GM12873 (cell line): ENCODE measurements around the gene PDGFD.

Source experiments
- TF ChIP-seq, protein P1 (sequence below): IDR thresholded peaks from 2 replicates; pipeline ENCODE4 v1.5.1; 2012; ENCODE audit warnings: low read depth, mild to moderate bottlenecking, moderate library complexity, low read length, control low read depth; ENCODE audit not compliant: insufficient read depth; ENCODE audit errors: missing control alignments

Gene PDGFD

DNA sequence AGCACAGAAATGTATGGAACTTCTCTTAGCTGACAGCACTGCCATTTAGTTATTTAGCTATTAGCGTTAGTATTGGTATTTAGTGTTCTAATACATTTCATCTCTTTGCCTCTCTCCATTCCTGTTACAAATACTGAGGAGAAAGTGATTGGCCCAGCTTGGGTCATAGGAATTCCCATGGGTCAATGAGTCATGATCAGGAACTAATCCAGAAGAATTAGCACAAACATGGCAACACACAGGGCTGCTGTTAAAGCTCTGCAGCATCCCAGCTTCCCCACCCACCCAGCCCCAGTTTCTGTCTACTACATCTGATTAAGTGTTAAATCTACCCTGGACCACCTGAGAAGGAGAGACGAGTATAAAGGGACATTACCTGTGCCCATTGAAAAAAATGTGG is 36.1 kb downstream of the PDGFD start:
- TF ChIP-seq, protein P1, sequence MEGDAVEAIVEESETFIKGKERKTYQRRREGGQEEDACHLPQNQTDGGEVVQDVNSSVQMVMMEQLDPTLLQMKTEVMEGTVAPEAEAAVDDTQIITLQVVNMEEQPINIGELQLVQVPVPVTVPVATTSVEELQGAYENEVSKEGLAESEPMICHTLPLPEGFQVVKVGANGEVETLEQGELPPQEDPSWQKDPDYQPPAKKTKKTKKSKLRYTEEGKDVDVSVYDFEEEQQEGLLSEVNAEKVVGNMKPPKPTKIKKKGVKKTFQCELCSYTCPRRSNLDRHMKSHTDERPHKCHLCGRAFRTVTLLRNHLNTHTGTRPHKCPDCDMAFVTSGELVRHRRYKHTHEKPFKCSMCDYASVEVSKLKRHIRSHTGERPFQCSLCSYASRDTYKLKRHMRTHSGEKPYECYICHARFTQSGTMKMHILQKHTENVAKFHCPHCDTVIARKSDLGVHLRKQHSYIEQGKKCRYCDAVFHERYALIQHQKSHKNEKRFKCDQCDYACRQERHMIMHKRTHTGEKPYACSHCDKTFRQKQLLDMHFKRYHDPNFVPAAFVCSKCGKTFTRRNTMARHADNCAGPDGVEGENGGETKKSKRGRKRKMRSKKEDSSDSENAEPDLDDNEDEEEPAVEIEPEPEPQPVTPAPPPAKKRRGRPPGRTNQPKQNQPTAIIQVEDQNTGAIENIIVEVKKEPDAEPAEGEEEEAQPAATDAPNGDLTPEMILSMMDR: no peak

DNA sequence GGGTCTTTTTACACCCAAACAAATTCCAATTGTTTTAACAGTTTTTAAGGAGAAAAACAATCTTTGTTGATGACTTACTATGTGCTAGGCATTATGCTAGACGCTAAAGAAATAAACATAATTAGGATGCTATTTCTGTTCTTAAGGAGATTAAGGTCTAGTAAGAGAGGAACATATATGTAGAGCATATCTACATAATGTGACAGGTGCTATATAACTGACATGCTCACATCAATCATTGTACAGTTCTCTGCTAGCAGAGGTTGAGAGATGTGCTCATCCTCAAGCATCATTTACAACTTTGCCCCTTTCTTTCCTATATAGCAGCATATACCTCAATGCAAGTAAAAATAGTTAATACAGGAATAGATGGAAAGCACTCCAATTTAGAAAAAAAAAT is 37.5 kb downstream of the PDGFD start:
- TF ChIP-seq, protein P1: no peak

DNA sequence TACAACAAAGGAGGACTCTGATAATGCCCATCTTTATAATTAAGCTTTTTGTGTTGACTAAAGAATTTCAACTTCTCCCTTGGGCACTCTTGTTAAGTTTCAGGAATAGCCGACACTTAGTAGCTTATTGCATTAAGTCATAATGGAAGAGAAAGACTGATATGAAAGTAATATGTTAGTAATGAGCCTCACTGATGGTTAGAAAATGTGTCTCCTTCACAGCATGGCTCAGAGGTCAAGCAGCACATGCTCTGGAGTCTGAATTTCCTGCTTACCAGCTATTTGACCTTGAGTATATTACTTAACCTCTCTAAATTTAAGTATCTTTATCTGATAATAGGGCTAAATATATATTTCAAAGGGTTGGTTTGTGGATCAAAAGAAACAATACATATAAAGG is 39.0 kb downstream of the PDGFD start:
- TF ChIP-seq, protein P1: no peak

DNA sequence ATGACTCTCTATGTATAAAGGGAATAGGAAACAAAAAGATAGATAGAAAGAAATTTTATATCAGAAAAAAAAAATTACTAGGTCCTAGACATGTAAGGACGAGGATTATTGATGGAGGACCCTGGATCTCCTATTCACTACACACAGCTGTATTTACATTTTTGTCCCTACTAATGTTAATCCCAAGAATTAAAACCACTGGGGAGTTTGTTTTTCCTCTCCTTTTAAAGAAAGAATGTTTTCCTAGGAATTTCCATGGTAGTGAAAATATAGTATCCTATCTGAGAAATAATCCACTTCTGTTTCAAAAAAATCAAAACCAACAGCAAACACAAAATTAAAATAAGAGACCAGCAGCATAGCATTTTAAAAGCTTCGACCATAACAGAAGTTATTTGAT is 41.1 kb downstream of the PDGFD start:
- TF ChIP-seq, protein P1: no peak

DNA sequence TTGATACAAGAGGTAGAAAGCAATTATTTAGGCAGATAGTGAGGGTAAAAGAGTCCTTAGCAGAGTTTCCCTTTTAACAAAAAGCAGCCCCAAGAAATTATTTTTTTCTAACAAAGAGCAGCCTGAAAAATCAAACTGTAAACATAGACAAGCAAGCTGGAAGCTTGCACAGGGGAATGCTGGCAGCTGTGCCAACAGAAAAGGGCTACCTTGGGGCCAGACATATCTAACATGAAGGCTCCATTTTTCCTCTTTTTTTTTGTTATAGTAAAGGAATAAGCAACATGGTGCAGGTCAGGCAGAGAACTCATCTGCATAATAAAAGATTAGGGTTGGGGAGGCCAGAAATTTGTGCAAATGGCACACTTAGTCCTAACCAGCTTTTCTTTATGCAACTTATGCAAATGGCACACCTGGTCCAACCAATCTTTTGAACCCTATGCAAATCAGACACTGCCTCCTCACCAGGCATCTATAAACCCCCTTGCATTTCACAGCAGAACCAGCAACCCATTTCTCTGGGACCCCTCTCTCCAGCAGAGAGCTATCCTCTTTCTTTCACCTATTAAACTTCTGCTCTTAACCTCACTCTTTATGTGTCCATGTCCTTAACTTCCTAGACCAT is 41.8 kb downstream of the PDGFD start:
- TF ChIP-seq, protein P1: no peak

DNA sequence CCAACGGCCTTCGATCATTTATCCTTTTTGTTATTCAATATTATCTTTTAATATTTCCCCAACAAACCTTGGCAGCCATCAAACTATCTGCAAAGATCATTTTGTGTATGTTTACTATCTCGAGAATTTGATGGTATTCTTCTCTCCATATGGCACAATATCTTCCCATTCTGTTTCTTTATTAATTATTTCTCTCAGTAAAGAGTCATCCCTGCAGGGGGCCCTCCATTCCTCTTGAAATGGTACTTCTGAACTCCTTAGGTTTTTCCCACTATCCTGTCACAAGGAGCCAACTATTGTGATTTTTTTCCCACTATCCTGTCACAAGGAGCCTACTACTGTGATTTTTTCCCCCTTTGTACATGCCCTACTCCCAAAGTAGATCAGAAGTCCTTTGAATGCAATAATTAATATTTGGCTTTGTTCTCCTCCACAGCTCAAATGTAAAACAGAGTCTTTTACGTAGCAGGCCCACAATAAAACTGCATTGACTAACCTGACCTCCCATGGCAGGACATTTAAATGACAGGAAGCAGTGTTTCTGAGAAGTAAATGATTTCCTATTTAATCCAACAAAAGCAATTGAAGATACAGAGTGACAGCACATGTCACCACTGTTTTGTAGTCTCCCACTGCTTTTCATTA is 43.3 kb downstream of the PDGFD start:
- TF ChIP-seq, protein P1: no peak

DNA sequence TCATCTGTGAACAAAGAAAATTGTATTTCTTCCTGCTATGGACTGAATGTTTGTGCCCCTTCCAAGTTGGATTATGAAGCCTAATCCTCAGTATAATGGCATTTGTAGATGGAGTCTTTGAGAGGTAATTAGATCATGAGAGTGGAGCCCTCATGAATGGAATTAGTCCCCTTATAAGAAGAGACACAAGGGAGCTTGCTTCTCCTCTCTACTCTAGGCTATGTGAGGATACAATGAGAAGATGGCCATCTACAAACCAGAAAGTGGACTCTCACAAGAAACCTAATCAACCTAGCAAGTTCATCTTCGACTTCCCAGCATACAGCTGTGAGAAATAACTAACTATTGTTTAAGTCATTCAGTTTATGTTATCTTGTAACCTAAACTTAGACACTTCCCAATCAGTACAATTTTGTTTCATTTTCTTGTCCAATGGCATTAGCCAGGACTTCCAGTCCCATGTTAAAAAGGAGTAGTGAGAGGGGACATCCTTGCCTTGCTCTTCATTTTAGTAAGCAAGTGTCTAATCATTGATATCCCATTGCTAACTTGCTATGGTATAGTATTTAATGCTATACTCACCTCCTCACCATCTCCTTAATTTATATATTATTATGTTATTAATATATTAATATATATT is 45.7 kb downstream of the PDGFD start:
- TF ChIP-seq, protein P1: no peak
